Measurements from ENCODE around the gene HIVEP3. TPM values are rescaled to one million over a fixed set of nuclear protein-coding genes. Genes with fewer than 3 reads are reported as not detected.

The HIVEP3 gene
- total RNA-seq, 1 experiment from 2014 or later: 6.0 TPM

GRCh38 chr1:41493626-41494350, 424.9 kb downstream of the HIVEP3 start:
- no peak overlapping the region for H3K27ac ChIP-seq (ENCODE audit: low read length)
- intact Hi-C loops (cut with micrococcal nuclease; ENCODE audit: unreplicated experiment): no loop called here
- H3K27me3 ChIP-seq (ENCODE audit: control insufficient read depth, insufficient read depth, low read length): no peaks in the 10 kb centered on the region
- in situ Hi-C loops (cut with HindIII; ENCODE audit: low pct_unique_long_range_greater_than_20kb, low sequenced_read_pairs): no loop called here
- BruUV-seq (replicated peaks): no TSS peak
- DNase-seq (ENCODE audit: low read depth, low spot score): no peak
- no peaks in the 10 kb centered on the region for H3K36me3 ChIP-seq (ENCODE audit: control insufficient read depth, insufficient read depth, low read length)
- no peak for ATAC-seq
- POLR2A ChIA-PET: no interaction called here
- no peaks in the 10 kb centered on the region for H3K9me3 ChIP-seq (ENCODE audit: control insufficient read depth, insufficient read depth, low read depth, low read length)
- TF ChIP-seq POLR2AphosphoS5 (IDR thresholded peaks at IDR 0.05; ENCODE audit: low read depth, low read length): no peak
- CTCF ChIA-PET: no interaction called here
- H3K4me3 ChIP-seq (ENCODE audit: low read depth in 2 of 2, low read length in 2 of 2): no peak overlapping the region
- H3K4me1 ChIP-seq (ENCODE audit: control insufficient read depth, insufficient read depth, low read length): peaks cover 9% of the 10 kb centered on the region; the same call in 1 of the 2 replicates

- TF ChIP-seq REST (IDR thresholded peaks at IDR 0.05; ENCODE audit: insufficient read depth in 1 of 2, low read depth in 2 of 2, low read length in 1 of 2): no peak
- no peak for TF ChIP-seq TCF7L2 (IDR thresholded peaks at IDR 0.05; ENCODE audit: low read depth, low read length)
- no peak for TF ChIP-seq CTCF (IDR thresholded peaks at IDR 0.05)
- TF ChIP-seq SIN3A (IDR thresholded peaks at IDR 0.05; ENCODE audit: borderline replicate concordance, insufficient read depth, low read depth, low read length): no peak
- TF ChIP-seq POLR2AphosphoS5 (IDR thresholded peaks at IDR 0.05; ENCODE audit: low read depth, low read length): no peak
- ATAC-seq (peak; percentile 22; the same call in 1 of the 2 replicates), DNase-seq (ENCODE audit: low read depth, low spot score) (no peak)
- POLR2A ChIA-PET: no interaction called here
- Histone ChIP-seq H3K36me3 (ENCODE audit: control insufficient read depth, insufficient read depth, low read length) (no peaks in the 10 kb centered on the region), H3K4me1 (ENCODE audit: control insufficient read depth, insufficient read depth, low read length) (peaks cover 9% of the 10 kb centered on the region; the same call in 1 of the 2 replicates), H3K27me3 (ENCODE audit: control insufficient read depth, insufficient read depth, low read length) (no peaks in the 10 kb centered on the region), H3K4me3 (ENCODE audit: low read depth in 2 of 2, low read length in 2 of 2) (no peak overlapping the region), H3K27ac (ENCODE audit: low read length) (peak overlapping the region; percentile 2; the same call in 1 of the 2 replicates), H3K9me3 (ENCODE audit: control insufficient read depth, insufficient read depth, low read depth, low read length) (no peaks in the 10 kb centered on the region)
- in situ Hi-C loops (cut with HindIII; ENCODE audit: low pct_unique_long_range_greater_than_20kb, low sequenced_read_pairs) (no loop called here), intact Hi-C loops (cut with micrococcal nuclease; ENCODE audit: unreplicated experiment) (no loop called here)
- BruUV-seq (replicated peaks): no TSS peak
- CTCF ChIA-PET: no interaction called here
Measured at GRCh38 chr1:41493117-41493536, 425.6 kb downstream of the HIVEP3 start.

- in situ Hi-C loops (cut with HindIII; ENCODE audit: low pct_unique_long_range_greater_than_20kb, low sequenced_read_pairs): no loop called here
- no peaks in the 10 kb centered on the region for H3K9me3 ChIP-seq (ENCODE audit: control insufficient read depth, insufficient read depth, low read depth, low read length)
- intact Hi-C loops (cut with micrococcal nuclease; ENCODE audit: unreplicated experiment): no loop called here
- no peaks in the 10 kb centered on the region for H3K27me3 ChIP-seq (ENCODE audit: control insufficient read depth, insufficient read depth, low read length)
- no peaks in the 10 kb centered on the region for H3K36me3 ChIP-seq (ENCODE audit: control insufficient read depth, insufficient read depth, low read length)
- no peak for TF ChIP-seq SIN3A (IDR thresholded peaks at IDR 0.05; ENCODE audit: borderline replicate concordance, insufficient read depth, low read depth, low read length)
- no peak for TF ChIP-seq TCF7L2 (IDR thresholded peaks at IDR 0.05; ENCODE audit: low read depth, low read length)
- TF ChIP-seq CTCF (IDR thresholded peaks at IDR 0.05): peak; percentile 89
- BruUV-seq (replicated peaks): no TSS peak
- H3K27ac ChIP-seq (ENCODE audit: low read length): no peak overlapping the region
- H3K4me1 ChIP-seq (ENCODE audit: control insufficient read depth, insufficient read depth, low read length): peaks cover 9% of the 10 kb centered on the region; the same call in 1 of the 2 replicates
- ChIA-PET POLR2A (no interaction called here), CTCF (interaction anchor here (1.0 kb wide), 1 partner anchor 8 kb away, joined by 3 read pairs; the partner anchor contains the start of gene EDN2)
- DNase-seq (ENCODE audit: low read depth, low spot score) (no peak), ATAC-seq (no peak)
- H3K4me3 ChIP-seq (ENCODE audit: low read depth in 2 of 2, low read length in 2 of 2): no peak overlapping the region
Measured at GRCh38 chr1:41492341-41492848, 426.3 kb downstream of the HIVEP3 start.

Measured in Panc1 (cell line).